Measurements from ENCODE around the gene TRPV4.
A peak's percentile ranks its signal among the peaks of the same experiment; 100 is the strongest.

Gene TRPV4

DNA sequence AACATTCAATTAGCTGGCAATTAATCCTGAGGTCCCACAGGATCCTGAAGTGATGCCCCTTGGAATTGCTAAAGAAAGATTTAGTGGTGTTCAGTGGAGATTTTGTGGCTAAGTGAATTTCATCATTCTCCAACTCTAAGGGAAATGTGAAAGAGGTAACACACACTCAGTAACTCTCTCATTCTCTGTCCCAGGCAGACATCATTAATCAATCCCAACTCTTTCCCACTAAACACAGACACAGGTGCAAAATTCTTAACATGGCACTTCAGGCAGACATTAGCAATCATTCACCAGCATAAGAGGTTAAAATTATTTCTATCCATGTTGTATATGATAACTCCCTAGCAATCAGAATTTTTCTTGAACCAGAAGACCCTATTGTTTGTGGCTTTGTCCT is 40.2 kb downstream of the TRPV4 start:
- no peak for TF ChIP-seq CTCF (IDR thresholded peaks at IDR 0.05; ENCODE audit: control insufficient read depth, extremely low read depth, insufficient read depth)
- no peak overlapping the region for H3K4me3 ChIP-seq (ENCODE audit: low read depth, low read length)
- DNase-seq (ENCODE audit: low read depth) = no peak

DNA sequence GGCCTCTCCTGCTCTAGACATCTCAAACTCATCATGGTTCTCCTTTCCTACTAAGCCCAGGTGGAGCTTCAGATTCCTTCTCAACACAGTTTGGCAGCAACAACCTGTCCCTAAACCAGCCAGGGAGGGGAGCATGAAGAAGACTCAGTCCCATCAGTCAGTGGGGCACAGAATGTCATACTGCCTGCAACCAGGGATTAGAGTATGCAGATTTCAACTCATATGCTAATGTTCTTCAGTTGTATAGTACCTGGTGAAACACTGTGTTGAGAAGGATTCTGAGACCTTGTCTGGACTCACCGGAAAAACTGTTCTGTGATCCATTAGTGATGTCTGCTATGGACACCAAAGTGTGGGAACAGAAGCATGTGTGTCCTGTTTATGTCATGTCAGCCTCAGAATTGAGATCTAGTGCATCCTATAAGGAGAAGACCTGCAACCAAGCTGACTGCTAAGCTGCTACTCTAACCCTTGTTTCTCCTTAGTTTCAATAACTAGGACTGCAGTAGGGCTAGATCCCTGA is 43.6 kb downstream of the TRPV4 start:
- TF ChIP-seq CTCF (IDR thresholded peaks at IDR 0.05; ENCODE audit: control insufficient read depth, extremely low read depth, insufficient read depth) = no peak
- DNase-seq (ENCODE audit: low read depth) = no peak
- H3K4me3 ChIP-seq (ENCODE audit: low read depth, low read length) = no peak overlapping the region

DNA sequence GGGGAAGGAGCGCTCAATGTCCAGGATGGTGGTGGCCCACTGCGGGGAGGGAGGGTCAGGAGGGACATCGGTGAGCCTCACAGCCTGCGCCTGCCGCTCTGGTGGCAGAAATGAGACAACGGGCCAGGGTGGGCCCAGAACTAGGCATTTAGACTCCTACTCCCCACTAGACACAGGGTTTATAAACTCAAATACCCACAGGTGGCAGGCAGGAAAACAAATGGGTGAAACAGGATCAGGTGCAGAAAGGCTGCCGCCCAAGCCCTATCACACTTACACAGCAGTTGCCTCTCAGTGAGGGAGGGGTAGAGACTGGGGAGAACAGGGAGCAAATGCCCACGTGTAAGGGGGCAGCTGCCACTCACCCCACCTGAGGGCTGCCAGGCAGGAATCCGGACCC is 46.4 kb downstream of the TRPV4 start:
- DNase-seq (ENCODE audit: low read depth) = no peak
- TF ChIP-seq CTCF (IDR thresholded peaks at IDR 0.05; ENCODE audit: control insufficient read depth, extremely low read depth, insufficient read depth) = no peak
- no peak overlapping the region for H3K4me3 ChIP-seq (ENCODE audit: low read depth, low read length)

DNA sequence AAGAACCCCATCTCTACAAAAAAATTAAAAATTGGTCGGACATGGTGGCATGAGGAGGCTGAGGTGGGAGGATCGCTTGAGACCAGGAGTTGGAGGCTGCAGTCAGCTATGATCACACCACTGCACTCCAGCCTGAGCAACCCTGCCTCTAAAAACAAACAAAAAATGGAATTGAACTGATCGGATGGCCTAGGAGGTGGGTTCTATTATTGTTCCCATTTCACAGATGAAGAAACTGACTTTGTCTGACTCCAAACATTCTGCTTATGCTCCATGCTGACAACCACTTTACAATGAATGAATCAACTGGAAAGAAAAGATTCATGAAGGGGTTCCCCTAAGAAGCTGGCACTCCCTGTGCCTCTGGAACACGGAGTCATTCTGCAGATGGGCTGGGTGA is 47.3 kb downstream of the TRPV4 start:
- TF ChIP-seq CTCF (IDR thresholded peaks at IDR 0.05; ENCODE audit: control insufficient read depth, extremely low read depth, insufficient read depth) = no peak
- DNase-seq (ENCODE audit: low read depth) = no peak
- no peak overlapping the region for H3K4me3 ChIP-seq (ENCODE audit: low read depth, low read length)

GRCh38 chr12:109783965-109784244 is 49.3 kb downstream of the TRPV4 start:
- DNase-seq (ENCODE audit: low read depth) = peak; percentile 45
- TF ChIP-seq CTCF (IDR thresholded peaks at IDR 0.05; ENCODE audit: control insufficient read depth, extremely low read depth, insufficient read depth) = no peak
- no peak overlapping the region for H3K4me3 ChIP-seq (ENCODE audit: low read depth, low read length)

DNA sequence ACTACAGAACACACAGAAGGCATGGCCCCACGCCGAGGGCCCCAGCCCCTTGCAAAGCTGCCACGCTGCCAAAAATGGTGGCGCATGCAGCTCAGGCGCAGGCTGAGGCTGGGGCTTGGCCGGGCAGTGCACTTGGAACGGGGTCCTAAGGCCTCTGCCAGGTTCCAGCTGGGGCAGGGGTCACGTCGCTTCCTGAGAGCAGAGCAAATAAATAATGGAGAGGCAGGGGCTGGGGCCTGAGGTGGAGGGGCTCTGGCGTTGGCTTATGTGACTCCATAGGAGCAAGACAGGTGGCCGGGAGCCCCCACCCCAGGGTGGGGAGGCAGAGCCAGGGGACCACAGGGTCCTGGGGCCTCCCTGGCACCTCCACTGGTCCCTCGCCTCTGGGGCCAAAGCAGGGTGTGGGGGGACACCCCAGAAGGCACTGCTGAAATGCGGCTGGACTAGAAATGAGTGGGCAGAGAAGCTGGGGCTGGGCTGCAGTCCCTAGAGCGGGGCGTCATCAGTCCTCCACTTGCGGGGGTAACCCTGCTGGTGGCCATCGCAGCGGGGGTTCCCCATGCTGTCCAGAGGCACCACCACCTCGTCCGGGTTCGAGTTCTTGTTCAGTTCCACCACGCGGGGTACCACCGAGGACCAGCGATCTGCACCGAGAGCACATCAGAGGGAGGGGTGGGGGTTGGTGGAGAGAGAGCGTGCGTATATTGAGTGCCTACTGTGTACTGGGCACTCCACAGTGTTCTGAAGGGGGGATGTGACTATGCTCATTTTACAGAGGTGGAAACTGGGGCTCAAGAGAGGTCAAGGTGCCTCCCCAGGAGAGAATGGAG is 49.8 kb downstream of the TRPV4 start:
- H3K4me3 ChIP-seq (ENCODE audit: low read depth, low read length) = no peak overlapping the region
- DNase-seq (ENCODE audit: low read depth) = no peak
- no peak for TF ChIP-seq CTCF (IDR thresholded peaks at IDR 0.05; ENCODE audit: control insufficient read depth, extremely low read depth, insufficient read depth)

GRCh38 chr12:109782326-109782703 is 50.9 kb downstream of the TRPV4 start:
- no peak for TF ChIP-seq CTCF (IDR thresholded peaks at IDR 0.05; ENCODE audit: control insufficient read depth, extremely low read depth, insufficient read depth)
- no peak for DNase-seq (ENCODE audit: low read depth)

More at GRCh38 chr12:109782326-109782703, 50.9 kb downstream of the TRPV4 start:
- H3K4me3 ChIP-seq (ENCODE audit: low read depth, low read length) = no peak overlapping the region

Measured in LNCaP clone FGC (cell line).